ENCODE measurements around the gene FXYD2. TPM values are rescaled to one million over a fixed set of nuclear protein-coding genes. Genes with fewer than 3 reads are reported as not detected.

FXYD2 gene
- total RNA-seq, 1 experiment from 2014 or later: not detected

DNA sequence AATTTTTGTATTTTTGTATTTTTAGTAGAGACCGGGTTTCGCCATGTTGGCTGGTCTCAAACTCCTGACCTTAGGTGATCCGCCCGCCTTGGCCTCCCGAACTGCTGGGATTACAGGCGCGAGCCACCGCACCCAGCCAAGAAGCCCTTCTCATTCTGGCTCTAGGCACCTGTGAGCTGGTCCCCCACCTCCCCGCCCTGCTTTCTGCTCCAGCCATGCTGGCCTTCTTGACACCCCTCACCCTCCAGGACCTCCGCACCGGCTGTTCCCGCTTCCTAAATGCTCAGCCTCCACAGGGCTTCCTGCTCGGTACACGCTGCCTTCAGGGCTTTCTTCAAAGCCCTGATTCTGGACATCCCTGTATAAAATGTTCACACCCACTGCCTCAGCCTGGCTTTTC lies 5.5 kb upstream of the FXYD2 start:
- Histone ChIP-seq H3K9me3 (ENCODE audit: insufficient read depth, low read depth) (no peaks in the 10 kb centered on the region), H3K4me2 (no peak overlapping the region), H3K4me1 (replicated peaks; ENCODE audit: insufficient read depth) (peaks cover 23% of the 10 kb centered on the region), H2AFZ (no peak overlapping the region), H3K4me3 (no peak overlapping the region), H4K20me1 (ENCODE audit: insufficient read depth) (no peaks in the 10 kb centered on the region), H3K9me2 (ENCODE audit: insufficient read depth) (no peaks in the 10 kb centered on the region), H3K36me3 (ENCODE audit: low read depth) (no peaks in the 10 kb centered on the region), H3F3A (ENCODE audit: insufficient read depth, low read depth) (no peaks in the 10 kb centered on the region), H3K27me3 (ENCODE audit: insufficient read depth, low read depth) (peaks cover 21% of the 10 kb centered on the region), H3K79me2 (ENCODE audit: low read depth) (no peaks in the 10 kb centered on the region), H3K27ac (no peak overlapping the region)
- no peak for DNase-seq
- no TSS peak for BruUV-seq (replicated peaks)
- ChIA-PET CTCF (no interaction called here), POLR2A (ENCODE audit: unreplicated experiment) (no interaction called here)
- TF ChIP-seq, protein P1, sequence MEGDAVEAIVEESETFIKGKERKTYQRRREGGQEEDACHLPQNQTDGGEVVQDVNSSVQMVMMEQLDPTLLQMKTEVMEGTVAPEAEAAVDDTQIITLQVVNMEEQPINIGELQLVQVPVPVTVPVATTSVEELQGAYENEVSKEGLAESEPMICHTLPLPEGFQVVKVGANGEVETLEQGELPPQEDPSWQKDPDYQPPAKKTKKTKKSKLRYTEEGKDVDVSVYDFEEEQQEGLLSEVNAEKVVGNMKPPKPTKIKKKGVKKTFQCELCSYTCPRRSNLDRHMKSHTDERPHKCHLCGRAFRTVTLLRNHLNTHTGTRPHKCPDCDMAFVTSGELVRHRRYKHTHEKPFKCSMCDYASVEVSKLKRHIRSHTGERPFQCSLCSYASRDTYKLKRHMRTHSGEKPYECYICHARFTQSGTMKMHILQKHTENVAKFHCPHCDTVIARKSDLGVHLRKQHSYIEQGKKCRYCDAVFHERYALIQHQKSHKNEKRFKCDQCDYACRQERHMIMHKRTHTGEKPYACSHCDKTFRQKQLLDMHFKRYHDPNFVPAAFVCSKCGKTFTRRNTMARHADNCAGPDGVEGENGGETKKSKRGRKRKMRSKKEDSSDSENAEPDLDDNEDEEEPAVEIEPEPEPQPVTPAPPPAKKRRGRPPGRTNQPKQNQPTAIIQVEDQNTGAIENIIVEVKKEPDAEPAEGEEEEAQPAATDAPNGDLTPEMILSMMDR (conservative IDR thresholded peaks at IDR 0.05): no peak
- TF ChIP-seq EZH2 (IDR thresholded peaks at IDR 0.05; ENCODE audit: low read depth): no peak
- intact Hi-C loops (cut with micrococcal nuclease; ENCODE audit: unreplicated experiment): no loop called here

DNA sequence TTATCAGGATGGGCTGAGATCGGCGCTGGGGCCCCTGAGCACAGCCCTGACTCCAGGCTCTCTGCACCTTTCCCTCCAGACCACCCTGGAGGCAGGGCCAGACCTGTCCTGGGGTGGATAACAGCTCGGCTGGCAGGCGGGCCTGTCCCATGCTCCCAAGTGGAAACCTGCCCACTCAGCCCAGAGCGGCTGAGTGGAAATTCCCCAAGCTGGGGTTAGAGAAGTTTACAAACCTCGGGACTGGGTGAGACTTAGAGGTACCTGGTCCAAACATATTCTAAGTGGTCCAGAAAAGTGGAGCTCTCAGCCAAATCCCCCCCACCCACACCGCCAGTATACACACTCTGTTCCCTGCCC lies 4.8 kb upstream of the FXYD2 start:
- Histone ChIP-seq H3F3A (ENCODE audit: insufficient read depth, low read depth) (no peaks in the 10 kb centered on the region), H3K4me1 (replicated peaks; ENCODE audit: insufficient read depth) (peaks cover 23% of the 10 kb centered on the region), H2AFZ (no peak overlapping the region), H4K20me1 (ENCODE audit: insufficient read depth) (no peaks in the 10 kb centered on the region), H3K4me3 (no peak overlapping the region), H3K4me2 (no peak overlapping the region), H3K36me3 (ENCODE audit: low read depth) (no peaks in the 10 kb centered on the region), H3K27ac (no peak overlapping the region), H3K79me2 (ENCODE audit: low read depth) (no peaks in the 10 kb centered on the region), H3K9me3 (ENCODE audit: insufficient read depth, low read depth) (no peaks in the 10 kb centered on the region), H3K9me2 (ENCODE audit: insufficient read depth) (no peaks in the 10 kb centered on the region), H3K27me3 (ENCODE audit: insufficient read depth, low read depth) (peaks cover 26% of the 10 kb centered on the region)
- ChIA-PET POLR2A (ENCODE audit: unreplicated experiment) (no interaction called here), CTCF (no interaction called here)
- intact Hi-C loops (cut with micrococcal nuclease; ENCODE audit: unreplicated experiment): loop anchor here (10.0 kb wide), 1 partner anchor 735 kb away; the partner anchor contains the start of gene IFT46
- no peak for TF ChIP-seq EZH2 (IDR thresholded peaks at IDR 0.05; ENCODE audit: low read depth)
- TF ChIP-seq, protein P1 (conservative IDR thresholded peaks at IDR 0.05): no peak
- BruUV-seq (replicated peaks): no TSS peak
- no peak for DNase-seq

DNA sequence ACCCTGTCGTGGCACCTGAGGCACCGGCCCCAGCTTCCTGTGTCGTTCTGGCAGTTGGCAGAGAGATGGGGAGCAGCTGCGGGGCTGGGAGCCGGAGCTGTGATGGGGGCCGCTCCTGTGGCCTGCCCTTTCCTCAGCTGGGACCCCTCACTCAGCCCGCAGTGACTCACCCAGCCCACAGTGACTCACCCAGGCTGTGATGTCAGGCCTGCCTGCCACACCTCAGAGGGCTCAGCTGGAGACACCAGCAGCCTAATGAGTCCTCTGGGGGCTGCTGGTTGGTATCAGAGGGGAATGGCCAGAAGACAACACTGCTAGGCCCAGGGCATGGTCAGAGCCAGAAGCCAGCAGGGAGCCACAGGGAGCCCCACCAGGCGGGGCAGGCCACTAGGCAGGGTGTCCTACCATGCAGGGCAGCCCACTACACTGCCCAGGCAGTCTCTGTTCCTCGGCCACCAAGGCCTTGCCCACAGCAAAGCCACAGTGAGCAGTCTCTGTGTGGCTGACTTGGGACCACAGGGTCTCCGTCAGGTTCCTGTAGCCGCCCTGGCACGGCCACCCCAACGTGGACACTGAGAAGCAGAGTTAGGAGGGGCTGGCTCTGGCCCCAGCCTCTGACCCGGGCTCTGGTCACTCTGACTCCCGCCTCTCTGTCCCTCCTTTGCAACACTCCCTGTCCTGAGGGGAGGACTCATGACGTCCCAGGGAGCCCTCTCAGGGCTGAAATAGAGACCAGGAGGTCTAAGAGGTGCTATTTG lies 4.2 kb upstream of the FXYD2 start:
- Histone ChIP-seq H2AFZ (no peak overlapping the region), H3K4me2 (no peak overlapping the region), H4K20me1 (ENCODE audit: insufficient read depth) (no peaks in the 10 kb centered on the region), H3F3A (ENCODE audit: insufficient read depth, low read depth) (no peaks in the 10 kb centered on the region), H3K79me2 (ENCODE audit: low read depth) (no peaks in the 10 kb centered on the region), H3K27me3 (ENCODE audit: insufficient read depth, low read depth) (peaks cover 32% of the 10 kb centered on the region), H3K9me3 (ENCODE audit: insufficient read depth, low read depth) (no peaks in the 10 kb centered on the region), H3K9me2 (ENCODE audit: insufficient read depth) (no peaks in the 10 kb centered on the region), H3K36me3 (ENCODE audit: low read depth) (no peaks in the 10 kb centered on the region), H3K4me3 (no peak overlapping the region), H3K27ac (no peak overlapping the region), H3K4me1 (replicated peaks; ENCODE audit: insufficient read depth) (peaks cover 18% of the 10 kb centered on the region)
- peak in 1 of 2 experiments; percentile 47 for DNase-seq
- TF ChIP-seq EZH2 (IDR thresholded peaks at IDR 0.05; ENCODE audit: low read depth): no peak
- TF ChIP-seq, protein P1 (conservative IDR thresholded peaks at IDR 0.05): no peak
- CTCF ChIA-PET: interaction anchor here (0.8 kb wide), 1 partner anchor 118 kb away, joined by 3 read pairs; no protein-coding TSS in a partner anchor
- POLR2A ChIA-PET (ENCODE audit: unreplicated experiment): no interaction called here
- intact Hi-C loops (cut with micrococcal nuclease; ENCODE audit: unreplicated experiment): loop anchor here (10.0 kb wide), 1 partner anchor 736 kb away; the partner anchor contains the start of gene IFT46
- no TSS peak for BruUV-seq (replicated peaks)

Data from PC-9 (cell line).